GM12875 (cell line): ENCODE measurements around the gene STX12.
"Not testable (repeated sequence)": the region's sequence is repeated elsewhere in the genome, so short reads cannot be mapped to it uniquely, and the experiment has no call there.

ENCODE experiments used
- H3K4me3 ChIP-seq: one replicate; pipeline ENCODE4 v1.5.1; 2011; ENCODE audit warnings: low read depth, low read length, control low read depth
- TF ChIP-seq, protein P1 (sequence below): IDR thresholded peaks from 2 replicates; pipeline ENCODE4 v1.5.1; 2011; ENCODE audit warnings: low read depth, mild to moderate bottlenecking, control low read depth, inconsistent platforms, low read length, moderate library complexity, borderline replicate concordance; ENCODE audit not compliant: insufficient read depth

STX12 gene

DNA sequence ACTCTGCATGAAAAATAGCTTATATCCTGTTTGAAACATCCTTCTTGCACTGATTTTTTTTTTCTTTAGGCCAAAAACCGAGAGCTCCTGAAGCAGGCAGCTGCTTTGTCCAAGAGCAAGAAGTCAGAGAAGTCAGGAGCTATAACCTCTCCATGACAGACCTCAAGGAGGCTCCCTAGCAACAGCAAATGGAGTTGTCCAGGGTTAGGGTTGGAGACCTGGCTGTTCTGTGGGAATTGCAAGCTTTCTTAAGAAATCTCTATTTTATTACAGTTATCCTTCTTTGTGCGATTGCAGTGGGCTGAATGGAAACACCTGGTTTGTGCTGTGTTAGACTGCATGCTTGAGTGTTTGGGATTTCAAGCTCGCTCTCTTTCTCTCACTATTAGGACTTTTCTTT lies 12.6 kb upstream of the STX12 start:
- H3K4me3 ChIP-seq, result no peak overlapping the region
- TF ChIP-seq, protein P1, sequence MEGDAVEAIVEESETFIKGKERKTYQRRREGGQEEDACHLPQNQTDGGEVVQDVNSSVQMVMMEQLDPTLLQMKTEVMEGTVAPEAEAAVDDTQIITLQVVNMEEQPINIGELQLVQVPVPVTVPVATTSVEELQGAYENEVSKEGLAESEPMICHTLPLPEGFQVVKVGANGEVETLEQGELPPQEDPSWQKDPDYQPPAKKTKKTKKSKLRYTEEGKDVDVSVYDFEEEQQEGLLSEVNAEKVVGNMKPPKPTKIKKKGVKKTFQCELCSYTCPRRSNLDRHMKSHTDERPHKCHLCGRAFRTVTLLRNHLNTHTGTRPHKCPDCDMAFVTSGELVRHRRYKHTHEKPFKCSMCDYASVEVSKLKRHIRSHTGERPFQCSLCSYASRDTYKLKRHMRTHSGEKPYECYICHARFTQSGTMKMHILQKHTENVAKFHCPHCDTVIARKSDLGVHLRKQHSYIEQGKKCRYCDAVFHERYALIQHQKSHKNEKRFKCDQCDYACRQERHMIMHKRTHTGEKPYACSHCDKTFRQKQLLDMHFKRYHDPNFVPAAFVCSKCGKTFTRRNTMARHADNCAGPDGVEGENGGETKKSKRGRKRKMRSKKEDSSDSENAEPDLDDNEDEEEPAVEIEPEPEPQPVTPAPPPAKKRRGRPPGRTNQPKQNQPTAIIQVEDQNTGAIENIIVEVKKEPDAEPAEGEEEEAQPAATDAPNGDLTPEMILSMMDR, result no peak

- TF ChIP-seq, protein P1, result no peak
- H3K4me3 ChIP-seq, result no peak overlapping the region
Observed at GRCh38 chr1:27762033-27762432, 11.0 kb upstream of the STX12 start.

DNA sequence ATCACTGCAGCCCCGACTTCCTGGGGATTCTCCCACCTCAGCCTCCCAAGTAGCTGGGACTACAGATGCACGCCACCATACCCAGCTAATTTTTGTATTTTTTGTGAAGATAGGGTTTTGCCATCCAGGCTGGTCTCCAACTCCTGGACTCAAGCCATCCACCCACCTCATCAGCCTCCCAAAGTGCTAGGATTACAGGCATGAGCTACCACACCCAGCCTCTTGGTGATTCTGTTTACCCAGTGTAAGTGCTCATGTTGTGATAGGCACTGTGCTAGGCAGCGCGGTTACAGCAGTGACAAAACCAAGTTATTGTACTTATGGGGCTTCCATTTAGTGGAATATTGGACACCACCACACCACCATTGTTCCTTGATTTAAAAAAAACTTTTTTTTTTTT lies 9.7 kb upstream of the STX12 start:
- TF ChIP-seq, protein P1, result no peak
- H3K4me3 ChIP-seq, result no peak overlapping the region

DNA sequence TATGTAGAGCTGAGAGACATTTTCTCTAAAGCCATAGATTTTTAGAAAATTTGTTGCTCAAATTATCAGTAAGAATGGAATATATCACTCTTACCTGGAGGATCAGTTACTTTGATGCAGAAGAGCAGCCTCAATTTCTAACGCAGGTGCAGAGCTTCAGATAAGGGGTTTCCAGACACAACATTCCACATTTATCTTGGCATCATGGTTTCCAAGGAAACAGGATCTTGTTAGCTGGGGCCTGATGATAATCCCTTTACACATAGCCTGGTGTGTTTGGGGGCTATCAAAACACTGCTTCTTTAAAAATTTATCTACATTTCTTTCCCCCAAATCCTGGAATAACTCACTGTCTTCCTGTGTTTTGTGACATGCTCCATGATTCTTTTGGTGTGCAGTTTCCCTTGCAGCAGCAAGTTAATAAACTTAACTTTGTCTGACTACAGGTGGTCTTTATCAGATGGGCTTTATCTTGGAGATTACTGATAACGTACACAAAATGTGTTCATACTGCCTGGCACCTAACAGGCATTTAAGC lies 2.7 kb upstream of the STX12 start:
- TF ChIP-seq, protein P1, result no peak

GRCh38 chr1:27772036-27772931 lies 735 bp upstream of the STX12 start:
- H3K4me3 ChIP-seq, result peak overlapping the region; percentile 13
- TF ChIP-seq, protein P1, result no peak

More for the DNA sequence above, 2.7 kb upstream of the STX12 start:
- no peak overlapping the region for H3K4me3 ChIP-seq

GRCh38 chr1:27773826-27774445 lies 917 bp downstream of the STX12 start:
- peak overlapping the region; percentile 99 for H3K4me3 ChIP-seq
- TF ChIP-seq, protein P1, result no peak

DNA sequence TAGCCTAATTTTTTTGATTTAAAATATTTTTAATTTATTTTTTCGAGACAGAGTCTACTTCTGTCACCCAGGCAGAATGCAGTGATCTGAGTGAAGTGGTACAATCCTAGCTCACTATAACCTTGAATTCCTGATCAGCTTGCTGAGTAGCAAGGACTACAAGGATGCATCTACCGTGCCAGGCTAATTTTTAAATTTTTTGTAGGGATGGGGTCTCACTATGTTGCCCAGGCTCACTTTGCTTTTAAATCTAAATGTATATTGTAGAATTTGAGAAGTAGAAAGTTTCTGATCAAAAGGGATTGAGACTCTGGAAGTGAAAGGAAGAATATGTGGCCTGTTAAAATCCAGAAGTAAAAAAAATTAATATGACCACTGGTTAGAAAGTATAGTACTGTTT lies 1.6 kb downstream of the STX12 start:
- TF ChIP-seq, protein P1, result no peak
- peak overlapping the region; percentile 12 for H3K4me3 ChIP-seq

DNA sequence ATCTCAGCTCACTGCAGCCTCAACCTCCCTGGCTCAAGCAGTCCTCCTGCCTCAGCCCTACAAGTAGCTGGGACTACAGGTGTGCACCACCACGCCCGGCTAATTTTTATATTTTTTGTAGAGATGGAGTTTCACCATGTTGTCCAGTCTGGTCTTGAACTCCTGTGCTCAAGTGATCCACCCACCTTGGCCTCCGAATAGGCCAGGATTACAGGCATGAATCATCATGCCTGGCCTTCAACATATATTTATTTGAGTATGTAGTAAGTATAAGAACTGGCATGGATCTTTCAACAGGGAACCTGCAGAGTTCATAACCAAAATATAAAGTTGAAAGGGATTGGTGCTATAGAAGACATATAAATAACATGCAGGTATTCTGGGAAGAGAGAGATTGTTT lies 2.3 kb downstream of the STX12 start:
- not testable (repeated sequence) for H3K4me3 ChIP-seq

- not testable (repeated sequence) for H3K4me3 ChIP-seq
Observed at GRCh38 chr1:27776276-27776675, 3.3 kb downstream of the STX12 start.
